ENCODE data around the gene URB2. TPM values are rescaled to one million over a fixed set of nuclear protein-coding genes. Genes with fewer than 3 reads are reported as not detected.

Gene URB2
- total RNA-seq, 4 donors from 2014 or later: 6.4 to 14.9 (median 7.1) TPM

- Histone ChIP-seq H3K9me3 (no peaks in the 10 kb centered on the region), H3K27ac (no peak overlapping the region), H3K4me3 (replicated peaks in 1 of 3) (no peak overlapping the region), H3K27me3 (no peaks in the 10 kb centered on the region), H3K36me3 (no peaks in the 10 kb centered on the region), H3K4me1 (no peaks in the 10 kb centered on the region)
- intact Hi-C loops (cut with DNase I): no loop called here
- 95 to 97% methylated on average over 6 of the region's 6 CpGs for WGBS, 2 donors
- TF ChIP-seq CTCF (IDR thresholded peaks at IDR 0.05): no peak
- no peak for TF ChIP-seq POLR2A (IDR thresholded peaks at IDR 0.05)
- no peak for DNase-seq
Measured at GRCh38 chr1:229691362-229691761, 65.3 kb downstream of the URB2 start.

- H3K27ac ChIP-seq: no peak overlapping the region
Measured at GRCh38 chr1:229693129-229693900, 67.3 kb downstream of the URB2 start.

GRCh38 chr1:229694053-229694693, 68.1 kb downstream of the URB2 start:
- WGBS, 2 donors: 67 to 76% methylated on average over 9 to 11 of the region's 11 CpGs
- H3K4me1 ChIP-seq: peaks cover 0 to 6% of the 10 kb centered on the region in 2 donors
- no peak for TF ChIP-seq POLR2A (IDR thresholded peaks at IDR 0.05)
- peak; percentile 6 to 22 for DNase-seq
- no peak overlapping the region for H3K4me3 ChIP-seq (replicated peaks in 1 of 3)
- H3K27ac ChIP-seq: no peak overlapping the region
- no peaks in the 10 kb centered on the region for H3K36me3 ChIP-seq
- H3K27me3 ChIP-seq: no peaks in the 10 kb centered on the region
- intact Hi-C loops (cut with DNase I): no loop called here
- H3K9me3 ChIP-seq: no peaks in the 10 kb centered on the region

More at GRCh38 chr1:229693129-229693900, 67.3 kb downstream of the URB2 start:
- 82 to 92% methylated on average over 10 of the region's 10 CpGs for WGBS, 2 donors
- H3K9me3 ChIP-seq: no peaks in the 10 kb centered on the region
- no peak for TF ChIP-seq POLR2A (IDR thresholded peaks at IDR 0.05)
- no peak for TF ChIP-seq CTCF (IDR thresholded peaks at IDR 0.05)
- H3K27me3 ChIP-seq: no peaks in the 10 kb centered on the region
- DNase-seq: no peak
- H3K4me3 ChIP-seq (replicated peaks in 1 of 3): no peak overlapping the region
- intact Hi-C loops (cut with DNase I): no loop called here
- H3K36me3 ChIP-seq: no peaks in the 10 kb centered on the region
- peaks cover 0 to 6% of the 10 kb centered on the region in 2 donors for H3K4me1 ChIP-seq

GRCh38 chr1:229696385-229696784, 70.3 kb downstream of the URB2 start:
- TF ChIP-seq CTCF (IDR thresholded peaks at IDR 0.05): no peak
- Histone ChIP-seq H3K4me3 (replicated peaks in 1 of 3) (no peak overlapping the region), H3K4me1 (peaks cover 0 to 6% of the 10 kb centered on the region in 2 donors), H3K27me3 (no peaks in the 10 kb centered on the region), H3K27ac (no peak overlapping the region), H3K36me3 (no peaks in the 10 kb centered on the region), H3K9me3 (no peaks in the 10 kb centered on the region)
- no peak for DNase-seq
- intact Hi-C loops (cut with DNase I): no loop called here
- 89 to 96% methylated on average over 5 of the region's 5 CpGs for WGBS, 2 donors

- 41 to 49% methylated on average over 7 of the region's 7 CpGs for WGBS, 2 donors
- TF ChIP-seq CTCF (IDR thresholded peaks at IDR 0.05) (no peak), POLR2A (IDR thresholded peaks at IDR 0.05) (no peak)
- intact Hi-C loops (cut with DNase I): no loop called here
Measured at GRCh38 chr1:229699613-229700267, 73.7 kb downstream of the URB2 start.

More at GRCh38 chr1:229699613-229700267, 73.7 kb downstream of the URB2 start:
- no peak overlapping the region for H3K4me3 ChIP-seq (replicated peaks in 1 of 3)
- H3K27ac ChIP-seq: no peak overlapping the region
- H3K36me3 ChIP-seq: no peaks in the 10 kb centered on the region
- no peaks in the 10 kb centered on the region for H3K27me3 ChIP-seq
- peak; percentile 21 to 24 for DNase-seq
- peaks cover 0 to 6% of the 10 kb centered on the region in 2 donors for H3K4me1 ChIP-seq
- no peaks in the 10 kb centered on the region for H3K9me3 ChIP-seq
